K562 (cell line): ENCODE results near the gene FAAH. TPM values are rescaled to one million over a fixed set of nuclear protein-coding genes. Genes with fewer than 3 reads are reported as not detected.

Experiments used
- ATF4 ChIP-seq: fragments of 450-650 bp; formaldehyde crosslinking; IDR thresholded peaks from 2 replicates; pipeline ENCODE4 v1.4.0; 2022; ENCODE audit warnings: mild to moderate bottlenecking, moderate library complexity
- GABPA ChIP-seq: fragments of 200-800 bp; sonication (Bioruptor generic); conservative IDR thresholded peaks from 2 replicates; pipeline ENCODE4 v1.6.1; 2016; ENCODE audit warnings: low read depth, missing genetic modification characterization, missing compliant biosample characterization
- NFATC3 ChIP-seq: fragments of 450-650 bp; IDR thresholded peaks from 2 replicates; pipeline ENCODE4 v1.6.1; 2017; ENCODE audit warnings: mild to moderate bottlenecking
- NKRF ChIP-seq: fragments of 450-650 bp; IDR thresholded peaks from 2 replicates; pipeline ENCODE4 v1.6.1; 2016; ENCODE audit warnings: borderline replicate concordance
- RBM17 ChIP-seq: fragments of 200-400 bp; formaldehyde crosslinking; IDR thresholded peaks from 2 replicates; pipeline ENCODE4 v1.6.1; 2017; ENCODE audit warnings: low read depth, mild to moderate bottlenecking, low read length, borderline replicate concordance
- RNF2 ChIP-seq: sonication (generic); IDR thresholded peaks from 2 replicates; pipeline ENCODE4 v1.6.1; 2016
- SIX5 ChIP-seq, 2 experiments: IDR thresholded peaks; 2 replicates each; pipeline ENCODE4 v1.6.1; 2011; ENCODE audit warnings: low read length in 2 of 2, borderline replicate concordance in 1 of 2, low read depth in 1 of 2, mild to moderate bottlenecking in 1 of 2, moderate library complexity in 1 of 2; ENCODE audit not compliant: insufficient read depth in 1 of 2
- SMARCA5 ChIP-seq: fragments of 450-650 bp; IDR thresholded peaks from 2 replicates; pipeline ENCODE4 v1.6.1; 2016
- SRSF1 ChIP-seq: fragments of 200-400 bp; formaldehyde crosslinking; IDR thresholded peaks from 2 replicates; pipeline ENCODE4 v1.6.1; 2017; ENCODE audit warnings: mild to moderate bottlenecking, low read depth, low read length, moderate library complexity
- STAT5A ChIP-seq: IDR thresholded peaks from 2 replicates; pipeline ENCODE4 v1.6.1; 2012; ENCODE audit warnings: low read length, inconsistent platforms, borderline replicate concordance
- USF1 ChIP-seq: sonication (generic); formaldehyde crosslinking; IDR thresholded peaks from 2 replicates; pipeline ENCODE4 v1.9.0; 2022; ENCODE audit warnings: mild to moderate bottlenecking, missing genetic modification reagents
- ZNF124 ChIP-seq: sonication (generic); formaldehyde crosslinking; IDR thresholded peaks from 2 replicates; pipeline ENCODE4 v1.8.1; 2022; ENCODE audit warnings: missing genetic modification reagents
- ZNF140 ChIP-seq: fragments of 250-450 bp; sonication (Bioruptor Pico); IDR thresholded peaks from 2 replicates; pipeline ENCODE4 v1.8.0; 2021; ENCODE audit warnings: moderate library complexity, mild to moderate bottlenecking, inconsistent platforms
- ZNF384 ChIP-seq: IDR thresholded peaks from 2 replicates; pipeline ENCODE4 v1.6.1; 2012; ENCODE audit warnings: low read depth, low read length, improper control_type of control experiment
- ZNF407 ChIP-seq: fragments of 450-650 bp; IDR thresholded peaks from 2 replicates; pipeline ENCODE4 v1.6.1; 2016; ENCODE audit warnings: low read depth
- polyA plus RNA-seq, 8 experiments: library from polyadenylated mRNA; depleted of rRNA in 4 of 8; stranded (reverse) in 5 of 8; unstranded in 3 of 8; fragments of >200 nt; fragmentation: Nextera tagmentation in 2 of 8; fragmentation: Illumina TruSeq in 1 of 8; extraction: Ambion mirVana in 2 of 8; extraction: Trizol in 1 of 8; gene quantifications; 2 replicates each; pipeline versions ENCODE4 v1.2.1 to v1.2.3, GENCODE V29; 2011 to 2014; ENCODE audit warnings: inconsistent platforms in 1 of 8, missing spikeins in 1 of 8
- total RNA-seq, 7 experiments: library from RNA; depleted of rRNA in 6 of 7; stranded (reverse); fragments of >200 nt in 6 of 7; fragmentation: Illumina TruSeq in 2 of 7; extraction: Trizol in 2 of 7; gene quantifications; 2 replicates each; pipeline versions ENCODE4 v1.2.1 to v1.2.3, GENCODE V29; 2011 to 2021; ENCODE audit warnings: low replicate concordance in 1 of 7

The FAAH gene
- total and polyA plus RNA-seq, 9 of the 15 experiments (the other 6 are each of a cell fraction or from before 2014, with no cell fraction given) = 0.06 to 1.1 (median 0.32) TPM

- TF ChIP-seq ZNF407 (no peak), USF1 (CRISPR knock-in tag) (0 out of 2 replicates have a peak, but pooled peaks have one; percentile 14), NFATC3 (no peak), RNF2 (no peak), STAT5A (no peak), ZNF124 (CRISPR knock-in tag) (no peak), ZNF140 (CRISPR knock-in tag) (no peak), SRSF1 (no peak), NKRF (no peak), RBM17 (no peak), SMARCA5 (peak; percentile 91), ATF4 (no peak), GABPA (tag) (no peak), ZNF384 (no peak), SIX5 (IDR thresholded peaks at IDR 0.05; ENCODE audit: borderline replicate concordance in 1 of 2, insufficient read depth in 1 of 2, low read depth in 1 of 2, low read length in 2 of 2) (no peak)
These were observed 58.1 kb downstream of the FAAH start (continued) for GRCh38 chr1:46451948-46452930.
